Fibroblast of villous mesenchyme (primary cell): ENCODE measurements around the gene ATOH8. TPM values are rescaled to one million over a fixed set of nuclear protein-coding genes. Genes with fewer than 3 reads are reported as not detected.
"Not testable (repeated sequence)": the region's sequence is repeated elsewhere in the genome, so short reads cannot be mapped to it uniquely, and the experiment has no call there.

Source experiments
- DNase-seq: peaks from one replicate; pipeline ENCODE4 v3.0.0-alpha.2; 2010; ENCODE audit warnings: low read depth
- H3K4me3 ChIP-seq: 2 replicates; pipeline ENCODE4 v1.5.1; 2011; ENCODE audit warnings: low read depth, mild to moderate bottlenecking, low read length
- total RNA-seq: library from RNA; depleted of rRNA; stranded (reverse); fragments of >200 nt; gene quantifications from 2 replicates; pipeline ENCODE4 v1.2.3, GENCODE V29; 2012
- TF ChIP-seq, protein P1 (sequence below): IDR thresholded peaks from 2 replicates; pipeline ENCODE4 v1.5.1; 2012; ENCODE audit warnings: low read depth, mild to moderate bottlenecking, low read length; ENCODE audit not compliant: insufficient read depth

The ATOH8 gene
- total RNA-seq, 1 donor: 9.1 TPM

DNA sequence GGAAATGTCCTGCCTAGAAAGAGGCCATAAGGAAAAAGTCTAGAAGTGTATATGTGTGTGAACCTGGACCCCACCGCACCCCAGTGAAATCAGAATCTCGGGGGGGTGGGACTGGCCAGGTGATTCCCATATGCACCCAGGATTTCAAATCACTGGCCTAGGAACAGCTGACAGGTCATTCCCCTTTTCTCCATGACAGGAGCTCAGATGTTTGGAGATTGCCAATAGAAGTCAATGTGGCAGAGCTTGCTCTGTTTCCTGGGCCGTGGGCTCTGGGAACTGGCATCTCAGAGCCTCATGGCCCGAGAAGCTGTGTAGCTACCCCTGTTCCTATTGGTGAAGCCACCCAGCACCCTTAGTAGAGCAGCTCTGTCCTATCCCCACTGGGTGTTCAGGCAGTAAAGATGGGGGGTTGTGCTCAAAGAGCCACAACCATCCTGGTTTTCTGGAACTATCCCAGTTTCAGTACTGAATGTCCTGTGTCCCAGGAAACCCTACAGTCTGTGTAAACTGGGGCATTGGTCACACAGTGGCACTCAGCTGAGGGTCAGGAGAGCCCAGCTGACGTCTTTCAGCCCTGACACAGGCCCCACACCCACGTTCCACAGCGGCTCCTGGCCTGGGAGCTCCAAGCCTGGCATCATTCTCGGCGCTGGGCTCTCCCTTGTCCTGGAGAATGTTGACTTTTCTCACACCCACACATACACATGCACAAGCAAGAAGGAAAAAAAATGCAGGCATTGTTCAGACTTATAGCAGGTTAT is 40.8 kb upstream of the ATOH8 start:
- peak; percentile 73 for DNase-seq
- no peak overlapping the region for H3K4me3 ChIP-seq
- TF ChIP-seq, protein P1, sequence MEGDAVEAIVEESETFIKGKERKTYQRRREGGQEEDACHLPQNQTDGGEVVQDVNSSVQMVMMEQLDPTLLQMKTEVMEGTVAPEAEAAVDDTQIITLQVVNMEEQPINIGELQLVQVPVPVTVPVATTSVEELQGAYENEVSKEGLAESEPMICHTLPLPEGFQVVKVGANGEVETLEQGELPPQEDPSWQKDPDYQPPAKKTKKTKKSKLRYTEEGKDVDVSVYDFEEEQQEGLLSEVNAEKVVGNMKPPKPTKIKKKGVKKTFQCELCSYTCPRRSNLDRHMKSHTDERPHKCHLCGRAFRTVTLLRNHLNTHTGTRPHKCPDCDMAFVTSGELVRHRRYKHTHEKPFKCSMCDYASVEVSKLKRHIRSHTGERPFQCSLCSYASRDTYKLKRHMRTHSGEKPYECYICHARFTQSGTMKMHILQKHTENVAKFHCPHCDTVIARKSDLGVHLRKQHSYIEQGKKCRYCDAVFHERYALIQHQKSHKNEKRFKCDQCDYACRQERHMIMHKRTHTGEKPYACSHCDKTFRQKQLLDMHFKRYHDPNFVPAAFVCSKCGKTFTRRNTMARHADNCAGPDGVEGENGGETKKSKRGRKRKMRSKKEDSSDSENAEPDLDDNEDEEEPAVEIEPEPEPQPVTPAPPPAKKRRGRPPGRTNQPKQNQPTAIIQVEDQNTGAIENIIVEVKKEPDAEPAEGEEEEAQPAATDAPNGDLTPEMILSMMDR: no peak

DNA sequence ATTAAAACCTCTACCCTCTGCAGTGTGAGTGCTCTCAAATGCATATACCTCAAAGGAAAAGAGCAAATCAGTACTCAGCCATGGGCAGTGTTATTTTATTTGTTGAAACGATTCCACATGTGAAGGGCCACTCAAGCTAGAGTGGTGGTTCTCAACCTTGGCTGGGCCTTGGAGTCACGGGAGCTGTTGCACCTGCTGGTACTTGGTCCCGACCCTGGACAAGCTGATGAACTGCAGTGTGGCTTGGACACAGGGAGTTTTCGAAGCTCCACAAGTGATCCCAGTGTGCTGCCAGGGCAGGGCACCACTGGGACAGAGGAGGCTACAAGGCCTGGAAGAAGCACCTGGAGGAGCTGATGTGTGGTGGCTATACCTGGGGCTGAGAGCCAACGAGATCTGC is 40.0 kb upstream of the ATOH8 start:
- H3K4me3 ChIP-seq: no peak overlapping the region
- no peak for DNase-seq
- TF ChIP-seq, protein P1: no peak

DNA sequence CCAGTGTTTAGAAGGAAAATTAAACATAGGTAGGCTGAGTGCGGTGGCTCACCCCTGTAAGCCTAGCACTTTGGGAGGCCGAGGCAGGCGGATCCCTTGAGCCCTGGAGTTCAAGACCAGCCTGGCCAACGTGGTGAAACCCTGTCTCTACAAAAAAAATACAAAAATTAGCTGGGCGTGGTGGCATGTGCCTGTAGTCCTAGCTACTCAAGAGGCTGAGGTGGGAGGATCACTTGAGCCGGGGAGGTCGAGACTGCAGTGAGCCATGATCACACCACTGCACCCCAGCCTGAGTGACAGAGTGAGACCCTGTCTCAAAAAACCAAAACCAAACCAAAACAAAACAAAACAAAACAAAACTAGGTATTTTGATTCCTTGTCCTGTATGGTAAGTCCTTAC is 39.4 kb upstream of the ATOH8 start:
- not testable (repeated sequence) for H3K4me3 ChIP-seq, DNase-seq

DNA sequence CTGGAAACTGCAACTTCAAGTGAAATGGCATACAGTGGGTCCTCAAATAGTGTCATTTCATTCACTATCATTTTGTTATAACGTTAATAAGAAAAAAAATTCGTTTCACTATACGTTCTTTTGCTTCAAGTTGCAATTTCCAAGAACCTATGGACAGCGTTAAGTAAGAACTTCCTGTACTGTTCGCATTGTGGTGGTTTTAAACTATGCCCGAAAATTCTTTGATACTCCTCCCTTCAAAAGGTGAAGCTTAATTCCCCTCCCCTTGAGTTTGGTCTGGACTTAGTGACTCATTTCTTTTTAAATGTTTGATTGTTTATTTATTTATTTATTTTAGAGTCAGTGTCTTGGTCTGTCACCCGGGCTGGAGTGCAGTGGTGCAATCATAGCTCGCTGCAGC is 39.0 kb upstream of the ATOH8 start:
- DNase-seq: no peak
- no peak overlapping the region for H3K4me3 ChIP-seq
- TF ChIP-seq, protein P1: no peak

DNA sequence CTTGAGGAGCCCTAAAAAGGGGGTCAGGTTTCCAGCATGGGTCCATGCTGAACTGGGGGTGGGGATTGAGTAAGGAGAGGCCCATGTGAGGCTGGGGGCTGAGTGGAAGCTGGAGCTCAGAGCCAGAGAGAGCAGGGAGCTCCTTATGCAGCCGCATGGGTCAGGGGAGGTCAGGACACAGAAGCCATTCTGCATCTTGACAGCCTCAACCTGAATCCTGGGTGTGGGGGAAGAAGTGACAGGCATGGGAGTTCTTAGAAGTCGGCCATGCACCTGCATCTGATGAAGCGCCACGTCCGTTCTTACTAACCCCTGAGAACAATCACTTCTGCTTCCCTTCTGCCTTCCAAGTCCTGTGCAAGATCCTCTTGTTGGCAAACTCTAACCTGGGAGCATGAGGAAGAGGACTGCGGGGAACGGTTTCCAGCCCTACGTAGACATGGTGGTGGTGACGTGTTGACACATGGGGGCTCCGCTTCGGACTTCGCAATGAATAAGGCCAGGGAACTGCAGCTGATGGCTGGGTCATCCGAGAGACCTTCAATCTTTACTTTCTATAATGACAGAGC is 37.4 kb upstream of the ATOH8 start:
- no peak for DNase-seq
- TF ChIP-seq, protein P1: no peak
- H3K4me3 ChIP-seq: no peak overlapping the region

DNA sequence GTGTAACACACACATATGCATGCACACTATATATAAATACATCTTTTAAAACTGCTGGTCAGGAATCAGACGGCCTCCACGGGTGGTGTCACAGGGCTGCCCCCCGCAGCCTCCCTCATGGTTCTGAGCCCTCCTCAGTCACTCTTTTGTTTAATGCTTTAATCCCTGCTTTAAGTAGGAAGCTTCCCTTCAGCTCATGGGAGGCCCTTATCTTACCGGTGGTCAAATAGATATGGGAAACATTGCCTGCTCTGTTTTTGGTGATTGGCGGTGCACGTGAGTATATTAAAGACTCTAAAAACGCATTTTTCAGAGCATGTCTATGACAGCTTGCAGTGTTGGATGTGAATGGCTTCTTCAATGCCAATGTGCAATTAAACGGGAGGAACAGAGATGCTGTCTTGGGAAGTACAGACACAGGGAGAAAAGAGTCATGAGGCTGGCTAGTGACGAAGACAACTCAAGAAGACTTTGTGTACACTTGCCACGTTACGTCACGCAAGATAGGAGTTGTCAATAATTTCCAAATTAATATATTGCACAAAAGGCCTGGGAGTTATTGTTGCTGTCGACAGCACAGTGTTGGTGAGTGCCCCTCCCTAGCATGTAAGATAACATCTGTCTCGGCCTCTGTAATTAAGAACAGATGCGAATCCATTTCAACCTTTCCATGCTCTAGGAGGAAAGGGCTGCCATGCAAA is 36.3 kb upstream of the ATOH8 start:
- TF ChIP-seq, protein P1: no peak
- peak; percentile 92 for DNase-seq
- no peak overlapping the region for H3K4me3 ChIP-seq

DNA sequence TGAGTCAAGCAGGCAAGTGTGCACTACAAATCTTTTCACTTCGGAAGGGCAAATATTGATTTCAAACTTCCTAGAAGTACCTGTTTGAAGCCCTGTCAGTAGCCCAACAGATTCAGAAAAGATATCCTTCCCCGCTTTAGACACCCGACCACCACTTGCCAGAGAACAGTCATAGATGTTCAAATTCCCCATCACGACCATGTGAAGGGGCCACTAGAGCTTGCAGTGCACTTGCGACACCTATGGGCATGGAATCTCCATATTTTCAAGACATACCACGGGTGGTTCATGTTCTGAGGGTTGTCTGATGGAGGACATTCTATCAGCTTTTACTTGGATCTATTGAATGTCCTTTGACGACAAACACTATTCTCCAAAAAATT is 35.8 kb upstream of the ATOH8 start:
- no peak overlapping the region for H3K4me3 ChIP-seq
- no peak for DNase-seq
- TF ChIP-seq, protein P1: peak; percentile 6
